GM12865 (cell line): Measurements from ENCODE around the gene CDC14A.

Source experiments
- DNase-seq: peaks from one replicate; pipeline ENCODE4 v3.0.0; 2010; ENCODE audit warnings: low read depth
- H3K4me3 ChIP-seq: 2 replicates; pipeline ENCODE4 v1.5.1; 2011; ENCODE audit warnings: mild to moderate bottlenecking, low read depth, low read length, control low read depth
- TF ChIP-seq, protein P1 (sequence below): IDR thresholded peaks from 2 replicates; pipeline ENCODE4 v1.5.1; 2011; ENCODE audit warnings: low read length, control low read depth, low read depth, inconsistent platforms; ENCODE audit not compliant: insufficient read depth; ENCODE audit errors: missing control alignments

The CDC14A gene

GRCh38 chr1:100524355-100524754 is 172.0 kb downstream of the CDC14A start:
- TF ChIP-seq, protein P1, sequence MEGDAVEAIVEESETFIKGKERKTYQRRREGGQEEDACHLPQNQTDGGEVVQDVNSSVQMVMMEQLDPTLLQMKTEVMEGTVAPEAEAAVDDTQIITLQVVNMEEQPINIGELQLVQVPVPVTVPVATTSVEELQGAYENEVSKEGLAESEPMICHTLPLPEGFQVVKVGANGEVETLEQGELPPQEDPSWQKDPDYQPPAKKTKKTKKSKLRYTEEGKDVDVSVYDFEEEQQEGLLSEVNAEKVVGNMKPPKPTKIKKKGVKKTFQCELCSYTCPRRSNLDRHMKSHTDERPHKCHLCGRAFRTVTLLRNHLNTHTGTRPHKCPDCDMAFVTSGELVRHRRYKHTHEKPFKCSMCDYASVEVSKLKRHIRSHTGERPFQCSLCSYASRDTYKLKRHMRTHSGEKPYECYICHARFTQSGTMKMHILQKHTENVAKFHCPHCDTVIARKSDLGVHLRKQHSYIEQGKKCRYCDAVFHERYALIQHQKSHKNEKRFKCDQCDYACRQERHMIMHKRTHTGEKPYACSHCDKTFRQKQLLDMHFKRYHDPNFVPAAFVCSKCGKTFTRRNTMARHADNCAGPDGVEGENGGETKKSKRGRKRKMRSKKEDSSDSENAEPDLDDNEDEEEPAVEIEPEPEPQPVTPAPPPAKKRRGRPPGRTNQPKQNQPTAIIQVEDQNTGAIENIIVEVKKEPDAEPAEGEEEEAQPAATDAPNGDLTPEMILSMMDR, result no peak
- no peak overlapping the region for H3K4me3 ChIP-seq
- DNase-seq, result no peak

DNA sequence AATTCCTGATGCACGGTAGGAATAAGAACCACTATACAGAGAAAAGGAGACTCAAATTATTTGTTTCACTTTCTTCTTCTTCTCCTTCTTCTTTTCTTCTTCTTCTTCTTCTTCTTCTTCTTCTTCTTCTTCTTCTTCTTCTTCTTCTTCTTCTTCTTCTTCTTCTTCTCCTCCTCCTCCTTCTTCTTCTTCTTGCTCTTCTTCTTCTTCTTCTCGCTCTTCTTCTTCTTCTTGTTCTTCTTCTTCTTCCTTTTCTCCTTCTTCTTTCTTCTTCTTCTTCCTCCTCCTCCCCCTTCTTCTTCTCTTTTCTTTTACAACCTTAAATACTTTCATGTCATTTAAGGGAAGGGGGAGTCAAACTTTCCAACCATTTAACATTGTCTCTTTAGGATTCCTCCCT is 174.6 kb downstream of the CDC14A start:
- TF ChIP-seq, protein P1, result no peak
- no peak for DNase-seq
- no peak overlapping the region for H3K4me3 ChIP-seq

GRCh38 chr1:100528871-100529270 is 176.6 kb downstream of the CDC14A start:
- H3K4me3 ChIP-seq, result no peak overlapping the region
- DNase-seq, result no peak
- TF ChIP-seq, protein P1, result no peak

DNA sequence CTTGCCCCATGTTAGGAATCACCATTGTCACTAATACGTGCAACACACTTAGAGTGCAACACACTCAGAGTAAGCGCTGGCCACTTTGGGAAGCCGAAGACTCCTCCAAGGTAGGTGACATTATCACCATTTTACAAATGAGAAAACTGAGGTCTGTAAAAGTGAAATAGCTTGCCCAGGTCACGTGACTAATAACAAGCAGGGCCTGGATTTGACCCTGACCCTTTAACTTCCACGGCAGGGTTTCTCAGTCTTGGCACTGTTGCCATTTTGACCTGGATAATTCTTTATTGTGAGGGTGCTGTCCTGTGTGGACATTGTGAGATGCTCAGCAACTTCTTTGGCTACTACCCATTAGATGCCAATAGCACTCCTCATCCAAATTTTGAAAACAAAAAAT is 177.8 kb downstream of the CDC14A start:
- no peak for DNase-seq
- H3K4me3 ChIP-seq, result no peak overlapping the region
- TF ChIP-seq, protein P1, result no peak

DNA sequence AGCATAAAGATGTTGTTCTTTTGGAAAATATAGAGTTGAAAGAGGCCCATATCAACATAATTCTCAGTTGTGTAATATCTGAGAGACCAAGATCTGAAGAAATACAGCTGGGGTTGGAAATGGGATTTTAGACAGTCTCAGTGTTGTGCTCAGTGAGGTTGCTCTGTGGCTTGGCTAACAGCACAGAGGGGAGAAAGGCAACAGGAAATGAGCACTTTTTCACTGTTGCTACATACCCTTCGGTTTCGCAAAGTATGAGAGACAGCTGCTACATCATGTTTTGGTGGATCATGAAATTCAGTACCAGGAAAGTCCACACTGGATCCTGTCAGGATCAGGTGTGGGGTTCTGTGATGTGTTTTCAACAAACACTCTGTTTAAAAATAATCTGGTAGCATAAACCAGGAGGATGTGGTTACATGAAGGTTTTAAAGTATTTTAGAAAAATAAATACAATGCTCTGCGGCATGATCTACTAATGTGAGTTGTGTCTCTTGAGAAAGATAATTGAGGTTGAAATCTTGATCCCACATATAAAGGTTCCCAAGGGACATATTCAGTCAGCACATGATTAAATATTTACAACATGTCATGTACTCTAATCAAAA is 178.7 kb downstream of the CDC14A start:
- no peak overlapping the region for H3K4me3 ChIP-seq
- DNase-seq, result peak; percentile 77
- TF ChIP-seq, protein P1, result no peak

GRCh38 chr1:100532645-100533044 is 180.3 kb downstream of the CDC14A start:
- TF ChIP-seq, protein P1, result no peak
- no peak overlapping the region for H3K4me3 ChIP-seq
- peak; percentile 73 for DNase-seq

DNA sequence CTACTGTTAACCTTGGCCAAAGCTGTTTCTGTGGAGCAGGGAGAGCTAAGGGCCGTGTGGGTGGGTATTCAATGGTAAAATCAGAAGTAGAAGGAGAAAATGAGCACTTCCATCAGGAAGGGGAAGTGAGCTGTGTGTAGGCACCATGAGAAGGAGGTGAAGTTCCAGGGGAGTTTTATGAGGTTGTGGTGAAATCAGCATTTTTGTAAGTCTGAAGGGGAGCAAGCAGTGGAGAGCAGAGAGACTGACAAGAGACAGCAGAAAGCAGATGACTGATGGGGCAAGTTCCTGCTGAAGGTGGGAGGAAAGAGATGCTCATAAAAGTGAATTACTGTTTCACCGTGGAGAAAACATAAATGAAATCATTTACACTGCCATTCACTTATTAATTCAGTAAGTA is 183.0 kb downstream of the CDC14A start:
- TF ChIP-seq, protein P1, result no peak
- H3K4me3 ChIP-seq, result no peak overlapping the region
- DNase-seq, result no peak
